Smooth muscle cell (in vitro differentiated cells): ENCODE results near the gene NDUFA5. TPM values are rescaled to one million over a fixed set of nuclear protein-coding genes. Genes with fewer than 3 reads are reported as not detected.

Experiments
- DNase-seq: peaks from one replicate; lab custom pipeline; 2025; ENCODE audit not compliant: unreplicated experiment; lab: John Stamatoyannopoulos, UW
- H2AFZ ChIP-seq: fragments of 200-600 bp; sonication (generic); 2 replicates; pipeline ENCODE4 v1.6.0; 2016; ENCODE audit warnings: antibody characterized with exemption, low read depth, mild to moderate bottlenecking
- H3F3A ChIP-seq: fragments of 200-600 bp; sonication (generic); 2 replicates; pipeline ENCODE4 v1.6.0; 2017; ENCODE audit warnings: antibody characterized with exemption, low read depth
- H3K27ac ChIP-seq: fragments of 200-600 bp; sonication (generic); 2 replicates; pipeline ENCODE4 v1.5.1; 2016; ENCODE audit warnings: low read depth, mild to moderate bottlenecking
- H3K27me3 ChIP-seq: fragments of 200-600 bp; sonication (generic); 2 replicates; pipeline ENCODE4 v1.6.1; 2016; ENCODE audit warnings: low read depth, mild to moderate bottlenecking
- H3K36me3 ChIP-seq: fragments of 200-600 bp; sonication (generic); 2 replicates; pipeline ENCODE4 v1.5.1; 2016; ENCODE audit warnings: low read depth
- H3K4me1 ChIP-seq: fragments of 200-600 bp; sonication (generic); 2 replicates; pipeline ENCODE4 v1.5.1; 2016; ENCODE audit warnings: low read depth
- H3K4me2 ChIP-seq: fragments of 200-600 bp; sonication (generic); 2 replicates; pipeline ENCODE4 v1.6.0; 2016; ENCODE audit warnings: mild to moderate bottlenecking
- H3K4me3 ChIP-seq: fragments of 200-600 bp; sonication (generic); 2 replicates; pipeline ENCODE4 v1.5.1; 2016; ENCODE audit warnings: mild to moderate bottlenecking
- H3K79me2 ChIP-seq: fragments of 200-600 bp; sonication (generic); 2 replicates; pipeline ENCODE4 v1.6.0; 2016; ENCODE audit warnings: low read depth, mild to moderate bottlenecking
- H3K9ac ChIP-seq: fragments of 200-600 bp; sonication (generic); 2 replicates; pipeline ENCODE4 v1.6.0; 2016; ENCODE audit warnings: low read depth
- H3K9me3 ChIP-seq: fragments of 200-600 bp; sonication (generic); replicated peaks from 2 replicates; pipeline ENCODE4 v1.5.1; 2016; ENCODE audit warnings: low read depth
- H4K20me1 ChIP-seq: fragments of 200-600 bp; sonication (generic); 2 replicates; pipeline ENCODE4 v1.6.0; 2016; ENCODE audit warnings: low read depth
- WGBS: methylation state at CpG from one replicate; pipeline ENCODE4 v1.1.7; 2016; ENCODE audit warnings: low lambda C conversion rate; 5-methylcytosine and 5-hydroxymethylcytosine counted together
- polyA plus RNA-seq: library from polyadenylated mRNA; unstranded; fragments of >200 nt; fragmentation: Nextera tagmentation; extraction: Ambion mirVana; gene quantifications from 2 replicates; pipeline ENCODE4 v1.2.1, GENCODE V29; 2016
- total RNA-seq: library from RNA; depleted of rRNA; stranded (reverse); fragments of >200 nt; gene quantifications from 2 replicates; pipeline ENCODE4 v1.2.3, GENCODE V29; 2014
- TF ChIP-seq, protein P1 (sequence below): fragments of 200-600 bp; sonication (generic); IDR thresholded peaks from 2 replicates; pipeline ENCODE4 v1.5.1; 2017; ENCODE audit warnings: borderline replicate concordance, mild to moderate bottlenecking, antibody characterized with exemption; ENCODE audit not compliant: insufficient read depth, poor library complexity, severe bottlenecking

NDUFA5 gene
- total and polyA plus RNA-seq, 2 experiments from 2014 or later = 94.9 to 108 TPM

DNA sequence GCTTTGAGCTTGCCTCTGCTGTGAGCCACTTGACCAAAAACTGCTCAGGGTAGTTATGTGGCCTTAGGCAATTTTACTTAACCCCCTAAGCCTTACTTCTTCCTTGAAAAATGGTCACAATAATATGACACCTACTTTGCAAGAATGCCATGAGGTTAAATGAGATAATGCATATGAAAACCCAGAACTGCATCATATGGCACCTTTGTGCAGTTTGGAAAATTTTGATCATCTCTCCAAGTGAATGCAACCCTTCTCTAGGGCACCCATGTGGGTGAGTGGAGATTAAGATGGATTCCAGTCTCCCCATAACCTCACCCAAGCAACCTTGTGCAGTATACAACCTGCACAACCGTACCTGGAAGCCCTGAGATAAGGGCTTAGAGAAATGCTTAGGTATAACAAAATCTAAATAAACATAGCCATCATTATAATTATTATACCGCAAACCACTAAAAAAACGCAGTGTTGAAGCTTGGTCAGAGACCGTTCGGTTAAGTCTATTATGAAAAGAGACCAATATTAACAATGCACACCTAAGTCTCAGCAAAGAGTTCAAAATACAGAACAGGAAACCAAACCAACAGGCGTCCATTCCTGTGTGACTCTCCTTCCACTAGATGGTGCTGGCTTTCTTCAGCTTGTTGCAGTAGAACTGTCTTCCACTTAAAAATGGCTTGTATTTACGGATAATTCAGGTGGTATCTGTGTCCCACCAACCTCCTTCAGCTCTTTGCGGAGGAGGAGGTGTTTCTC, 23.0 kb upstream of the NDUFA5 start:
- no peak overlapping the region for H3K27ac ChIP-seq
- no peaks in the 10 kb centered on the region for H3K9me3 ChIP-seq
- no peaks in the 10 kb centered on the region for H3K4me1 ChIP-seq
- H3K4me3 ChIP-seq = no peak overlapping the region
- TF ChIP-seq, protein P1, sequence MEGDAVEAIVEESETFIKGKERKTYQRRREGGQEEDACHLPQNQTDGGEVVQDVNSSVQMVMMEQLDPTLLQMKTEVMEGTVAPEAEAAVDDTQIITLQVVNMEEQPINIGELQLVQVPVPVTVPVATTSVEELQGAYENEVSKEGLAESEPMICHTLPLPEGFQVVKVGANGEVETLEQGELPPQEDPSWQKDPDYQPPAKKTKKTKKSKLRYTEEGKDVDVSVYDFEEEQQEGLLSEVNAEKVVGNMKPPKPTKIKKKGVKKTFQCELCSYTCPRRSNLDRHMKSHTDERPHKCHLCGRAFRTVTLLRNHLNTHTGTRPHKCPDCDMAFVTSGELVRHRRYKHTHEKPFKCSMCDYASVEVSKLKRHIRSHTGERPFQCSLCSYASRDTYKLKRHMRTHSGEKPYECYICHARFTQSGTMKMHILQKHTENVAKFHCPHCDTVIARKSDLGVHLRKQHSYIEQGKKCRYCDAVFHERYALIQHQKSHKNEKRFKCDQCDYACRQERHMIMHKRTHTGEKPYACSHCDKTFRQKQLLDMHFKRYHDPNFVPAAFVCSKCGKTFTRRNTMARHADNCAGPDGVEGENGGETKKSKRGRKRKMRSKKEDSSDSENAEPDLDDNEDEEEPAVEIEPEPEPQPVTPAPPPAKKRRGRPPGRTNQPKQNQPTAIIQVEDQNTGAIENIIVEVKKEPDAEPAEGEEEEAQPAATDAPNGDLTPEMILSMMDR = peak; percentile 62
- H3K79me2 ChIP-seq = no peaks in the 10 kb centered on the region
- WGBS = 34% methylated on average over 8 of the region's 8 CpGs
- no peaks in the 10 kb centered on the region for H3F3A ChIP-seq
- no peaks in the 10 kb centered on the region for H4K20me1 ChIP-seq
- peak overlapping the region; percentile 82 for H2AFZ ChIP-seq
- H3K27me3 ChIP-seq = no peaks in the 10 kb centered on the region
- H3K4me2 ChIP-seq = peak overlapping the region; percentile 60
- no peak overlapping the region for H3K9ac ChIP-seq
- H3K36me3 ChIP-seq = no peaks in the 10 kb centered on the region
- no peak for DNase-seq

DNA sequence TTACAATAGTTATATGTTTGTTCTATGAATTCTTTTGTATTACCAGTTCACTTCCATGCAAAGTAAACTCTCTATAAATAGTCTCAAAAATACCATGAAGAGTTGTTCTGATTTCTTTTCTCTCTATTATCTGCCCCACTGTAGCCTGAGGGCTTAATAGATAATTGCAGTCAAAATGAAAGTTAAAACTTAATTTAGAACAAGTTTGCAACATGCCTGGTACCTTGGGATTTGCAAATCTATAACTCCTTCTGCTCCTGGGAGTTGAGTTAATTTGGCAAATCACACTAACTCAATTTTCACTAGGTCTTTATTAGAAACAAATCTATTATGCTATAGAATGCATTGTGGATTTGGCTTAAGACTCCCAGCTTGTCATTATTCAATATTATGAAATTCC, 21.8 kb upstream of the NDUFA5 start:
- Histone ChIP-seq H4K20me1 (no peaks in the 10 kb centered on the region), H3K4me1 (no peaks in the 10 kb centered on the region), H3F3A (no peaks in the 10 kb centered on the region), H3K9me3 (no peaks in the 10 kb centered on the region), H3K27me3 (no peaks in the 10 kb centered on the region), H3K36me3 (no peaks in the 10 kb centered on the region), H3K4me2 (no peak overlapping the region), H3K27ac (no peak overlapping the region), H3K79me2 (no peaks in the 10 kb centered on the region), H3K4me3 (no peak overlapping the region), H3K9ac (no peak overlapping the region), H2AFZ (no peak overlapping the region)
- no peak for DNase-seq
- TF ChIP-seq, protein P1 = no peak

DNA sequence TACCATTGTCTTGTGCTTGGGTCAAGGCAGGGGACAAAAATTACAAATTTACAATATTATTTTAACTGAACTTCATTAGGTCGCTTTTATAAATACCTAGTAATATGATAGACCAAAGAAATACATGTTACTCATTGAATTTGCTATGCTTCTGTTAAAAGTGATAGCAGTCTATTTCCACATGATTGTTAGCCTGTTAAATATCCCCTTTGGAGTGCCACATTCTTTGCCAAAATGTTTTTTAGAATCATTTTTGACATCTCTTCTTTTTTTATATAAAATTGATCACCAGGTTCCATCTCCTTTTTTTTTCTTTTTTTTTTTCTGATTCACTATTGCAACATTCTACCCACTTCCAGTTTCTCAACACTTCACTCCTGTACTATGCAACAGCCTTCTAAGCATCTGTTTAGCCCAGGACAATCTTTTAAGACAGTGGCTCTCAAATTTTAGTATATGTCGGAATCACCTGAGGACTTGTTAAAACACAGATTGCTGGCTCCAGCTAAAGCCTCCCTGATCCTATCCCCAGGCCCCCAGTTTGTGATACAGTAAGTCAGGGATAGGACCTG, 16.4 kb upstream of the NDUFA5 start:
- Histone ChIP-seq H3K9me3 (no peaks in the 10 kb centered on the region), H2AFZ (peak overlapping the region; percentile 19)

More for the DNA sequence above, 16.4 kb upstream of the NDUFA5 start:
- no peaks in the 10 kb centered on the region for H3K79me2 ChIP-seq
- no peaks in the 10 kb centered on the region for H3K27me3 ChIP-seq
- H4K20me1 ChIP-seq = no peaks in the 10 kb centered on the region
- no peaks in the 10 kb centered on the region for H3K36me3 ChIP-seq
- no peak overlapping the region for H3K4me3 ChIP-seq
- no peak overlapping the region for H3K9ac ChIP-seq
- no peaks in the 10 kb centered on the region for H3F3A ChIP-seq
- DNase-seq = no peak
- H3K27ac ChIP-seq = no peak overlapping the region
- H3K4me1 ChIP-seq = no peaks in the 10 kb centered on the region
- 90% methylated on average over 2 of the region's 2 CpGs for WGBS
- H3K4me2 ChIP-seq = no peak overlapping the region
- TF ChIP-seq, protein P1 = no peak
